G401 (cell line): Measurements from ENCODE around the gene RENBP. TPM values are rescaled to one million over a fixed set of nuclear protein-coding genes. Genes with fewer than 3 reads are reported as not detected.

Source experiments
- DNase-seq: peaks from one replicate; pipeline ENCODE4 v3.0.0-alpha.2; 2015; ENCODE audit warnings: low spot score
- in situ Hi-C: cut with HindIII; loops from 2 replicates; pipeline ENCODE4 v1.10.0; 2016; ENCODE audit warnings: low sequenced_read_pairs, mixed read lengths
- total RNA-seq: library from RNA; depleted of rRNA; stranded (reverse); fragments of >200 nt; shearing (Covaris generic); gene quantifications from 2 replicates; pipeline ENCODE4 v1.2.3, GENCODE V29; 2014

RENBP gene
- total RNA-seq, 1 experiment from 2014 or later = 7.1 TPM

GRCh38 chrX:153938226-153938786, 6.1 kb downstream of the RENBP start:
- DNase-seq = no peak
- in situ Hi-C loops = no loop called here

- DNase-seq = no peak
These were observed 7.4 kb downstream of the RENBP start for GRCh38 chrX:153937056-153937455.

GRCh38 chrX:153935326-153935851, 9.1 kb downstream of the RENBP start:
- no peak for DNase-seq
- in situ Hi-C loops = no loop called here

More at GRCh38 chrX:153937056-153937455, 7.4 kb downstream of the RENBP start:
- in situ Hi-C loops = no loop called here

- DNase-seq = peak; percentile 76
- in situ Hi-C loops = no loop called here
These were observed 9.6 kb downstream of the RENBP start, which contains the start of gene NAA10 for GRCh38 chrX:153934762-153935325. Gene NAA10, minus strand, starts transcription at chrX:153935037. Its CDS starts 133 bp downstream, at chrX:153934904.

- in situ Hi-C loops = no loop called here
- DNase-seq = no peak
These were observed 10.2 kb downstream of the RENBP start for GRCh38 chrX:153934148-153934761.

GRCh38 chrX:153933748-153934147, 10.7 kb downstream of the RENBP start:
- in situ Hi-C loops = no loop called here

GRCh38 chrX:153932220-153932915, 12.1 kb downstream of the RENBP start:
- no peak for DNase-seq
- in situ Hi-C loops = no loop called here

More at GRCh38 chrX:153933748-153934147, 10.7 kb downstream of the RENBP start:
- no peak for DNase-seq

- DNase-seq = no peak
- in situ Hi-C loops = no loop called here
These were observed 12.7 kb downstream of the RENBP start for GRCh38 chrX:153931748-153932147.

GRCh38 chrX:153931151-153931550, 13.3 kb downstream of the RENBP start:
- DNase-seq = no peak
- in situ Hi-C loops = no loop called here

GRCh38 chrX:153930011-153930910, 14.2 kb downstream of the RENBP start:
- in situ Hi-C loops = no loop called here
- DNase-seq = no peak

GRCh38 chrX:153929576-153929975, 14.9 kb downstream of the RENBP start:
- in situ Hi-C loops = no loop called here
- no peak for DNase-seq

- in situ Hi-C loops = no loop called here
- no peak for DNase-seq
These were observed 15.6 kb downstream of the RENBP start for GRCh38 chrX:153928846-153929245.

- peak; percentile 93 for DNase-seq
- in situ Hi-C loops = no loop called here
These were observed 16.3 kb downstream of the RENBP start for GRCh38 chrX:153927922-153928760.

GRCh38 chrX:153927672-153927921, 16.8 kb downstream of the RENBP start:
- in situ Hi-C loops = no loop called here
- no peak for DNase-seq

- no peak for DNase-seq
- in situ Hi-C loops = no loop called here
These were observed 17.4 kb downstream of the RENBP start for GRCh38 chrX:153926858-153927671.

- in situ Hi-C loops = no loop called here
These were observed 17.9 kb downstream of the RENBP start for GRCh38 chrX:153926552-153926857.

GRCh38 chrX:153925739-153926551, 18.5 kb downstream of the RENBP start, which contains the start of gene ARHGAP4:
Gene ARHGAP4, minus strand, starts transcription at chrX:153926264. Its CDS starts 62 bp downstream, at chrX:153926202.
- no peak for DNase-seq
- in situ Hi-C loops = no loop called here

More at GRCh38 chrX:153926552-153926857, 17.9 kb downstream of the RENBP start:
- DNase-seq = no peak
